Kasumi-1 (cell line): ENCODE measurements around the gene OR51F2.
"Not testable (repeated sequence)": the region's sequence is repeated elsewhere in the genome, so short reads cannot be mapped to it uniquely, and the experiment has no call there.

Source experiments
- DNase-seq, 2 experiments: peaks; one replicate each; lab custom pipeline; 2025; lab: John Stamatoyannopoulos, UW

The OR51F2 gene, protein sequence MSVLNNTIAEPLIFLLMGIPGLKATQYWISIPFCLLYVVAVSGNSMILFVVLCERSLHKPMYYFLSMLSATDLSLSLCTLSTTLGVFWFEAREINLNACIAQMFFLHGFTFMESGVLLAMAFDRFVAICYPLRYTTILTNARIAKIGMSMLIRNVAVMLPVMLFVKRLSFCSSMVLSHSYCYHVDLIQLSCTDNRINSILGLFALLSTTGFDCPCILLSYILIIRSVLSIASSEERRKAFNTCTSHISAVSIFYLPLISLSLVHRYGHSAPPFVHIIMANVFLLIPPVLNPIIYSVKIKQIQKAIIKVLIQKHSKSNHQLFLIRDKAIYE

DNA sequence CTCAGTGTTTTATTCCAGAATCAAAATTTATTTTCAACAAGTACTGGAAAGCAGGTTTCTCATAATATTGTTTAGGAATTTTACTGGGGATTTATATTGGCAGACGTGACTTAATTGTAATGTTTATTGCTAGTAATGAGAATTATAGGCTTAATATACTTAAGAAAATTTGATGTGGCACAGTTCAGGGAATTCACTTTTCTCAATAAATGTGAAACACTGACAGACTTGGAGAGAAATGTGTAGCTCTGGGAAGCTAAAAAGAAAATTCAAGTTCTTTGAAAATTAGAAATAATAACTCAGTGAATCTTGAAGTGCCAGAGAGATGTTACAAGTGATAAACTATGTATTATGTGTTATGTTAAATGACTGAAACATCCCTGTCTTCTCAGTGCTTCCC, at the start of gene OR51F2:
Gene OR51F2, plus strand, starts transcription at position 301 of the 400 bp plus-strand sequence. CDS start 101 bp downstream, outside the sequence.
- no peak for DNase-seq

DNA sequence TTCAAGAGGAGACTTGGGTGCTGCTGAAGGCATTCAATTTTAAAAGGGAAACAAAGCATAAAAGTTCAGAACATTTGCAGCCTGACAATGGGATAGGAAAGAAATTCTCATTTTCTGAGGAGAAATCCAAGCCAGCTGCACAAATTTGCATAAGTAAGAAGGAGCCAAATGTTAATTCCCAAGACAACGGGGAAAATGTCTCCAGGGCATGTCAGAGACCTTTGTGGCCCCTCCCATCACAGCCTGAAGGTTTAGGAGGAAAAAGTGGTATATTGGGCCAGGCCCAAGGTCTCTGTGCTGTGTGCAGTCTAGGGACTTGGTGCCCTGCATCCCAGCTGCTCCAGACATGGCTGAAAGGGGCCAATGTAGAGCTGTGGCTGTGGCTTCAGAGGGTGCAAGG, 38.7 kb upstream of the OR51F2 start:
- DNase-seq: no peak

DNA sequence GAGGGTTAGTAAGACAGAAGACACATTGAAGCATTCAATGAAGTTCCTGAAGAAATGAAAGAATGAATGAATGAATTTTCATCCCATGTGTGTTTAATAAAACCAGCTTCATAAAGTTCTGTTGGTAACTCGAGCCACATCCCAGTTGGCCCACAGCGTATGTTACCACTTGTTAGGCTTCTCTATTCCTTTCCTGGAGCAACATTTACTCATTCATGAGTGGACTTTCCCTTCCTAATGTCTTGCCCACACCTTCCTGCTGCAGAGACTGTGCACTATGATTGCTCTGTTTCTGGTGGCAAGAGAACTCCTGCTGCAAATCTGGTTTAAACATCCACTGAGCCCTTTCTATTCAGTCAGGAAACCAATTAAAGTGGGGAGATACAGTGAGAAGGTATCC, 23.9 kb upstream of the OR51F2 start:
- no peak for DNase-seq

DNA sequence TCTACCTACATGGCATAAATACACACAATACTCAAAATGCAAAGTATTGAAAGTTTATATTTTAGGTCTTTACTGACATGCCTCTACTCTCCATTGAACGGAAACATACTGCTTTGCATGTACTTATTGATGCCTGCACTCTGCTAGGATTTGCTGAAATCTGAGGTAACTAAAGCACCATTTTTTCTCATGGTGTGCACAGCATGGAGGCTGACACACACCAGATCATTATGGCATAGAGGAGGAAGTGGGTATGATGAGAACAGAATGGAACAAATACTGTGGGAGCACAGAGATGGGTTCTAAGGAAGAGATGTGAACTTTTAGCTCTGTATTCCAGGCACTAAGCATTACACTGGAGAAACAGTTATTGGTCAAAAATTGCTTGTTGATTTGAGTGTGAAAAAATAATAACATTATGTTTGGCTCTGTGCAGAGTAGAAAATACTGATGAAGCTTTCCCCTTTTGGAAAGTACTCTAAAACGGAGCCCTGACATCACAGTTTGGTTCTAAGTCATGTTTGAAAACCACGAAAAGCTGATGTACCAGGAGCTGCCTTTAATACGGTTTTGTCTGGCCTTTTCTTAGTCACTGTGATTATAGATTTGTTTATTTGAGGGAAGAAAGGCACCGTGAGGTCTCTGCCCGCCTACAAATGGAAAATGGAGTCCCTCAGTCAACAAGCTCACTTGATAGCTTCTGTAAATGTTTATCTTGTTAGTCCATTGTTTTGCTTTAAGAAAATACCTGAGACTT, 22.5 kb upstream of the OR51F2 start:
- no peak for DNase-seq

DNA sequence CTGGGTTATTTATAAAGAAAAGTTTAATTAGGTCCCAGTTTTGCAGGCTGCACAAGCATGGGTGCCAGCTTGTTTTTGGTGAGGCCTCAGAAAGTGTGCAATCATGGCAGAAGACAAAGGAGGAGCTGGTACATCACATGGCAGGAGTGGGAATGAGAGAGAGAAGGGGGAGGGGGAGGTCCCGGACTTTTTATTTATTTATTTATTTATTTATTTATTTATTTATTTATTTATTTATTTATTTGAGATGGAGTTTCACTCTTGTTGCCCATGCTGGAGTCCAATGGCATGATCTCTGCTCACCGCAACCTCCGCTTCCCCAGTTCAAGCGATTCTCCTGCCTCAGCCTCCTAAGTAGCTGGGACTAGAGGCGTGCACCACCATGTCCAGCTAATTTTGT, 19.8 kb upstream of the OR51F2 start:
- DNase-seq: not testable (repeated sequence)

DNA sequence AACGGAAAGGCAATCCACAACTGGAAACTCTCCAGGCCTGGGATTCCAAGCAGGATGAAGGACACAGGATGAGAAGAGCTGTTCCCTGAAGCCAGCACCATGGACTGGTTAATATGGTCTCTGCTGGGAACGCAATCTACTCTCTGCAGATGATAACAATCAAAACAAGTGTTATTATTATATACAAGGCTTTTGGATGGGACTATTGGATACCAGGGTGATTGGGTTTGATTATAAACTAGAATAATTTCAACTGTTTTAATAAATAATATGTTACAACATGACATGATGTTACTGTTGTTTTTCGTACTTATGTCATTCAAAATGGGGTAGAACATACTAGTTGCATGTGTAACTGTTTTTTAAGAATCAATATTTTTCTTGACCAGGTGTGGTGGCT, 16.8 kb upstream of the OR51F2 start, which contains the start of gene OR52R1:
Gene OR52R1, minus strand, starts transcription at position 101 of the 400 bp plus-strand sequence. Its CDS starts 0 bp downstream, at position 101.
- no peak for DNase-seq

DNA sequence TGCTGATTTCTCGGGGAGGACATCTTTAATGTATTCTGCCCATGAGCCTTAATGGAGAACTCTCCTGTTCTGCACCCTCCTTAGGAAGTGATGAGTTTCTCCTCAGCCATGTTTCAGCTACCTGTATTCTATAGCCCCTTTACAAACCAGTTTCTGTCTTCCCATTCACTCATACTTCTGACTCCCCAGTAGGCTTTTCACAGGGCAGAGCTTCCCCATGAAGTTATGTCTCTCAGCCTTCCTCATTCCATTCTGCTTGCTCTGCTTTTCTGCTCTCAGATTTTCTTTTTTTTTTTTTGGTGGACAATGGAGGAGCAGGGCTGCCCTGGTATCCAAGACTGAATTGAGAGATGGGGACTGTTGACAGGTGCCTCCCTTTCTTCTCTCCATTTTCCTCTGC, 12.6 kb upstream of the OR51F2 start:
- no peak for DNase-seq

DNA sequence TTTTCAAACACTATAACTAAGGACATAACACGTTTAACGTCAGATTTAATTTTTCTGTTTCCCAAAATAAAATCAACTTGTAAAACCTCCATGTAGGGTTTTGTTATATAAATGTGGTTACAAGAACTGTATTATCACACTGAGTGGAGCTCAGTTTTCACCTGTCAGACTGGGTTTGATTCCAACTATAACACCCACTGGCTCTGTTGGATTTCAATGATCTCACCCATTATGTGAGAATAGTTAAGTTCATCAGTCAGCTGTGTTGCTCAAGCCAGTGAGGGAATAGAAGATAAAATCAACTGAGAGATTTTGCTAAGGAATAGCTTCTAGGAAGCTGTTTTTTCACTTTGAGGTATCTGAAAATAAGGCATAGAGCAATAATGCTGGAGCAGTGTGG, 11.9 kb upstream of the OR51F2 start:
- DNase-seq: no peak

DNA sequence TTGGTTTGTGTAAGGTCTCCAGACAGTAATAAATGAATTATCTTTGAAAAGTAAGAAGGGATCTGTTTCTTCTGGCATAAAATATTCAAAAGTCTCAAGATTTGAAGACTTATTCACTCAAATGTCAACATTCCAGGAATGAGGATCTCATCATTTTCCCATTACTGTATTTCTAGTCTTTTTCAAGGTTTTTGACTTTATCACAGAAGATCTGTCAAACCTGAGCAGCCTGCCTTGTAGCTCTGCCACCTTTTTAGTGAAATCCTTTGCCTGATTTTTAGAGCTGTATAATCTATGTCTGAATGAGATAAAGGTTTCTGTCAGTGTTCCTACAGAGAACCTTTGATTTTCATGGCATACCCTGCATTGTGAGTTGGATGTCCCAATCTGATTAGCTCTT, 4.0 kb downstream of the OR51F2 start:
- DNase-seq: no peak

DNA sequence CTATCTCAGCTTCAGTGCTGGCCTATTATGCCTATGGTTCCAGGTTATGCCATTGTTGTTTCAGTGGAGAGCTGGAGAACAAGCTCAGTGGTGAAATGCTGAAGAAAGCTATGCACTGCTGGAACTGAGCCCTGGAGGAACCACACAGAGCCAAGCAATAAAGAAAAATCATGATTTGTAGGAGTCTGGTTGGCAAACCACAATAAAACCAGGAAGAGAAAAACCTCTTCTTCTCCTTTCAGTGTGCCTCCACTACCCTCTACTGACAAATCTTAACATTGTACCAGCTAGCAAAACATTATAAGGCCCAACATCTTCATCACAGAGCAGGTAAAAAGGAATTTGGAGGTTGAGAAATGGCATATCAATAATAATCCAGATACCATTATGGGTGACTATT, 5.3 kb downstream of the OR51F2 start:
- no peak for DNase-seq

DNA sequence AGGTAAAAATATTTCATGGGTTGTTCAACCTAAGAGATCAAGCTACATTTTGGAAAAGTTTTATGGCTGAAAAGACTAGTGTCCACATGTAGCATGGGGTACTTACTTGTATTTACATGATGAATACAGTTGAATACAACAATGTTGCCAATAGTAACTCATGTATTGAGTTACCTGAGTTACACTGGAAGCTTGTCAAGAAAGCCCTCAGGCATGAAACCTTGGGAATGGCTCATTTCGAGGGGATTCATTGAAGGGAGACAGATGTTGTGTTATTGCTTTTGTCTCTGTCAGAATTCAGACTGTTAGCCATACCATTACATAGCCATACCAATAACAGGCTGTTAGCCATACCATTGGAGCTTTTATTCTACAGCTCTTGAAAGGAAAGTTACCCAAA, 9.2 kb downstream of the OR51F2 start:
- no peak for DNase-seq

DNA sequence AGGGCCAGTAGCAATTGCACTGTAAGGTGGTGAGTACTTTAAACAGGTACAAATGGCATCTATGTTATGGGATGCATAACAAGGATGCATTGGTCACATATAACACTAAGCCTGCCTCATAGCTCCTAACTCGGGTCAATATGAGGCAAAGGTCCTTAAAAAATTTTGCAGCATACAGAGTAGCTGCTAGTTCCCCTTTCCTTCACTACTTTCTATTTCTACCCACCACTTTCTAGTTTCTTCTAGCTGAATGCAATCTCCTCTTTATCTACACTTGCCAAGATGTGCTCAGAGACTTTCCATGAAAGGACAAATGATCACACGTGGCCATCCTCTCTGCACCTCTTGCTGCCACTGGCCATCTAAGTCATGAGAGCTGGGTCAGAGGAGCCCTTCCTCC, 9.8 kb downstream of the OR51F2 start:
- no peak for DNase-seq

DNA sequence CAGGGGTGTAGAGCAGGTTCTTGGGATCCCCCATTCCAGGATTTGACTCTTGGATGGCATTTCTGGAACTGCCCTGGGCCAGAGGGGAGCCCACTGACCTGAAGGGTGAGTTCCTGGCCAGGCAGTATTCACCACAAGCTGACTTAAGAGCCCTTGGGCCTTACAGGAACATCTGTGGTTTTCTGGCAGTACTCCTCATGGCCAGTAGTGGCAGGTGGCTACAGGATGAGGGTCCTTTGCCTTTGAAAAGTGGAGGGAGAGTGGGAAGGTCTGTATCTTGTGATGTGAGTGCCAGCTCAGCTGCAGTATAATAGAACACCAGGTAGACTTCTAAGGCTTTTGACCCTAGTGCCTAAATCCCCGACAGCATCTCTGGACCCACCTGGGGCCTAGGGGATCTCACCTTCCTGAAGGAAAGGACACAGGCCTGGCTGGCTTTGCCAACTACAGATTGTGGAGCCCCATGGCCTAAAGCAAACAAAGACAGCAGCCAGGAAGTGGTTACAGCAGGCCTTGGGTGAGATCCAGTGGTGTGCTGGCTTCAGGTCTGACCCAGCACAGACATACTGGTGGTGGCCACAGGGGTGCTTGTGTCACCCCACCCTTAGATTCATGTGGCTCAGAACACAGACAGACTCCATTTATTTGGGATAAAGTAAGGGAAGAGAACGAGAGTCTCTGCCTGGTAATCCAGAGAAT, 18.9 kb downstream of the OR51F2 start:
- DNase-seq: no peak

DNA sequence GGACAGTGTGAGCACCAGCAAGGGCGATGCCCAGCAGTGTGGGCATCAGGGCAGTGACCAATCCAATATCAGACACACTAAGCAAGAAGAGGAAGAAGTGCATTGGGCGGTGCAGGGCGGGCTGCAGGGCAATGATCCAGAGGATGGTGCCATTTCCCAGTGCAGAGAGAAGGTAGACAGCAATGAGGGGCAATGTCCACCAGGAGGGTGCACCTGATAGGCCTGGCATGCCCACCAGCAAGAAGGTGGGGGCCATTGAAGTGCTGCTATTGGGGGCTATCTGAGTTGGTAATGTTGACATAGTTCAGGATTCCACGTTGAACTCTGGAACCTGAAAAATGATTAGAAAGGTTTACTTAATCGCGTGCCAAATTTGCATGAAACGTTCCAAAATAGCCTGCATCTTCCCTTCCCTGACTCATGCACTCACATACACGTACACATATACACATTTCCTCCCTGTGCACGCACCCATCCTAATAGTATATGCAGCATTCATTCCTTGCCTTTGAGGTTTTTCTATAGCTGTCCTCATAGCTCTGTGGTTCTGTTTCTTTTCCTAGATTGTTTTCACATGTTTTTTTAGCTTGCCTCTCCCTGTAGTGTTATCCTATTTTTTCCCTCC, 27.9 kb downstream of the OR51F2 start, which contains the start of gene OR51S1:
Gene OR51S1, minus strand, starts transcription at position 301 of the 625 bp plus-strand sequence. Its CDS starts 0 bp downstream, at position 301.
- DNase-seq: no peak

DNA sequence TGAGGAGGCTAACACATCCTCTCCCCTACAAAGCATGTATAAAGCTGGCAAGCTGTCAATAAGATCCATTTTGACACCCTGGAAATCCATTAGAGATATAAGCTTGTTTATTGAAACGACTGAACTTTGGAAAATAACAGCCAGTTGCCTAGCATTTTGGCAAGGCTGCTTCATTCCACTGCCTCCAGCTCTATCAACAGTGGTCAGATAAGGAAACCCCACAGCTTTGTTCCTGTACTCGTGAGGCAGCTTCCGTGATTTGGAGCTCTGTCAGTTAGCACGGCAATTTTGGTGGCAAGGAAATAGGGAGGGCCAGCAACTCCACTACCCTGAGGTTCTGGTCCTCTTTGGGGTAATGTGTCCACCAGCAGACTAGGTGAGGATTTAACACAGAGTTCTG, 29.9 kb downstream of the OR51F2 start:
- no peak for DNase-seq

DNA sequence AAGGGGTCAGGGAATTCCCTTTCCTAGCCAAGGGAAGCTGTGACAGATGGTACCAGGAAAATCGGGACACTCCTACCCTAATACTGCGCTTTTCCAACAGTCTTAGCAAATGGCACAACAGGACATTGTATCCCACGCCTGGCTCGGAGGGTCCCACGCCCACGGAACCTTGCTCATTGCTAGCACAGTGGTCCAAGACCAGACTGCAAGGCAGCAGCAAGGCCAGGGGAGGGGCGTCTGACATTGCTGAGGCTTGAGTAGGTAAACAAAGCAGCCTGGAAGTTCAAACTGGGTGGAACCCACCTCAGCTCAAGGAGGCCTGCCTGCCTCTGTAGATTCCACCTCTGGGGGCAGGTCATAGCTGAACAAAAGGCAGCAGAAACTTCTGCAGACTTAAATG, 33.2 kb downstream of the OR51F2 start:
- not testable (repeated sequence) for DNase-seq

DNA sequence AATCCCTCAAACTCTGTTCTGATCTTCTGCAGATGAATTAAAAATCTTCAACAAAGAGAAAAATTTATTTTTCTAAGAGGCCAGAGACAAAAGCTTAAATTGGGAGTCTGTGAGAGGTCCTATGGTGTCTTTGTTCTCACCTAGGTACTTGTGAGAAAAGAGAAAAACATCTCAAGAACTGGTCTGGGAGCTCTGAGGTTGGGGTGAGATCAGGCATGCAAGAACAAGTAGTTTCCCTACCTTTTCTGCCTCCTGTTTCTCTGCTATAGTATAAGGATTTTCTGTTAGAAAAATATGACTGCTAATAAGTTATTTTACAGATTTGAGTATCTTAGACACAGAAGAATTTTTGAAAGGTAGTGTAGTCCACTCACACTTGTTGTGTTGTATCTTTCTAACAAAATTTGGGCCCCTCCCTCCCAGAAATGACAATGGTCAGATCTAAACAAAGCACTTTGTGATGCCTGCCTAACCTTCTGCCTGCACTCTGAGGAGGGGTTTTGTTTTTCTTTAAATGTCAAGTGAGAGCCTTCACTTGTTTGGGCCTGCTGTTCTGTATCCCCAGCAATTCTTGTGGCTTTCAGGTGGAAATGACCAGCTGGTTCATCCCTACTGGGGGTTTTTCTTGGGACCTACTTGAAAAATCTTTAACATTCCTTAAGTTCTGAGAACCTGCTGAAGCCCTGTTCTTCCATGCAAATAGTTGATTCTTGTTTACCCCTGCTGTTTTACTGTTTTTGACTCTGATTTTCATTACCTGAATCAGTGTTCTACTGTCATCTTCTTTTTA, 41.5 kb downstream of the OR51F2 start:
- no peak for DNase-seq

DNA sequence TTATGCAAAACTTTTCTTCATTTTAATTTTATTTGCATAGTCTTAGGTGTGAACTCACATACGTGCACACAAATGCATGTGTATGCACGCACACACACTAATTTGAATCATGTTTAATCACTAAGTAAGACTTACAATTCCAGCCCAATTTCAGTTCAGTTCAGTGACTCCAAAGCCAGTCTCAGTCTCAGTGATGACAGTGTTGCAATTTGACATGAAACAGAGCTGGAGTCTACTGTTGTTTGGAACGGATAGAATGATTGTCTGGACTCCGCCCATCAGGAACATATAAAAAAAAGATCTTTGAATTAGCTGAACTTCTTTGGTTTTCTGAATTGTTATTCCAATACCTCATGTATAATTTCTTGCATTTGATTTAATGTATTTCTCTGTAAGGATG, 42.8 kb downstream of the OR51F2 start:
- DNase-seq: no peak

DNA sequence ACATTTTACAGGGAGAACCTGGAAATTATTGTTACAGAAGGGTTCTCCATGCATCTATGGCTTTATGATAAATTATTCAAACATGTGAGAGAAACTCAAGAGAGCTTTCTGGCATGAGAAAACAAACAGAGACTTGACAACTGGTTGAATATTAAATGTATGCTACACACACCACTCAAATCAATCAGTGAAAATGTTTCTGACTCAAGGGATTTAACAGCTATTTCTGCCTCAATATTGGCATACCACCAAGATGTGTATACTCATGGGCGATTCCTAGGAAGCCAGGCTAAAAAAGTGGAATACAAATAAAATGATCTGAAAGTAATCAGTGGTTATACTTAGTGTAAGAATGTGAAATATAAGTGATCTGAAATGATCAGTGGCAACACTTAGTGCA, 44.7 kb downstream of the OR51F2 start:
- no peak for DNase-seq
